ENCODE measurements around the gene ACTR8. TPM values are rescaled to one million over a fixed set of nuclear protein-coding genes. Genes with fewer than 3 reads are reported as not detected.

Gene ACTR8
- total and polyA plus RNA-seq, 2 of the 13 experiments (the other 11 are each of a cell fraction or from before 2014, with no cell fraction given): 15.5 to 29.0 TPM

- TF ChIP-seq, protein P1, sequence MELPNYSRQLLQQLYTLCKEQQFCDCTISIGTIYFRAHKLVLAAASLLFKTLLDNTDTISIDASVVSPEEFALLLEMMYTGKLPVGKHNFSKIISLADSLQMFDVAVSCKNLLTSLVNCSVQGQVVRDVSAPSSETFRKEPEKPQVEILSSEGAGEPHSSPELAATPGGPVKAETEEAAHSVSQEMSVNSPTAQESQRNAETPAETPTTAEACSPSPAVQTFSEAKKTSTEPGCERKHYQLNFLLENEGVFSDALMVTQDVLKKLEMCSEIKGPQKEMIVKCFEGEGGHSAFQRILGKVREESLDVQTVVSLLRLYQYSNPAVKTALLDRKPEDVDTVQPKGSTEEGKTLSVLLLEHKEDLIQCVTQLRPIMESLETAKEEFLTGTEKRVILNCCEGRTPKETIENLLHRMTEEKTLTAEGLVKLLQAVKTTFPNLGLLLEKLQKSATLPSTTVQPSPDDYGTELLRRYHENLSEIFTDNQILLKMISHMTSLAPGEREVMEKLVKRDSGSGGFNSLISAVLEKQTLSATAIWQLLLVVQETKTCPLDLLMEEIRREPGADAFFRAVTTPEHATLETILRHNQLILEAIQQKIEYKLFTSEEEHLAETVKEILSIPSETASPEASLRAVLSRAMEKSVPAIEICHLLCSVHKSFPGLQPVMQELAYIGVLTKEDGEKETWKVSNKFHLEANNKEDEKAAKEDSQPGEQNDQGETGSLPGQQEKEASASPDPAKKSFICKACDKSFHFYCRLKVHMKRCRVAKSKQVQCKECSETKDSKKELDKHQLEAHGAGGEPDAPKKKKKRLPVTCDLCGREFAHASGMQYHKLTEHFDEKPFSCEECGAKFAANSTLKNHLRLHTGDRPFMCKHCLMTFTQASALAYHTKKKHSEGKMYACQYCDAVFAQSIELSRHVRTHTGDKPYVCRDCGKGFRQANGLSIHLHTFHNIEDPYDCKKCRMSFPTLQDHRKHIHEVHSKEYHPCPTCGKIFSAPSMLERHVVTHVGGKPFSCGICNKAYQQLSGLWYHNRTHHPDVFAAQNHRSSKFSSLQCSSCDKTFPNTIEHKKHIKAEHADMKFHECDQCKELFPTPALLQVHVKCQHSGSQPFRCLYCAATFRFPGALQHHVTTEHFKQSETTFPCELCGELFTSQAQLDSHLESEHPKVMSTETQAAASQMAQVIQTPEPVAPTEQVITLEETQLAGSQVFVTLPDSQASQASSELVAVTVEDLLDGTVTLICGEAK (IDR thresholded peaks at IDR 0.05): no peak
- TF ChIP-seq, protein P1 (CRISPR knock-in tag; IDR thresholded peaks at IDR 0.05): no peak
- no peak for TF ChIP-seq CREB1 (IDR thresholded peaks at IDR 0.05)
- TF ChIP-seq CREB1 (CRISPR knock-in tag; IDR thresholded peaks at IDR 0.05): no peak
- no peak for TF ChIP-seq ZNF382 (CRISPR knock-in tag; IDR thresholded peaks at IDR 0.05; ENCODE audit: borderline replicate concordance)
- TF ChIP-seq, protein P2, sequence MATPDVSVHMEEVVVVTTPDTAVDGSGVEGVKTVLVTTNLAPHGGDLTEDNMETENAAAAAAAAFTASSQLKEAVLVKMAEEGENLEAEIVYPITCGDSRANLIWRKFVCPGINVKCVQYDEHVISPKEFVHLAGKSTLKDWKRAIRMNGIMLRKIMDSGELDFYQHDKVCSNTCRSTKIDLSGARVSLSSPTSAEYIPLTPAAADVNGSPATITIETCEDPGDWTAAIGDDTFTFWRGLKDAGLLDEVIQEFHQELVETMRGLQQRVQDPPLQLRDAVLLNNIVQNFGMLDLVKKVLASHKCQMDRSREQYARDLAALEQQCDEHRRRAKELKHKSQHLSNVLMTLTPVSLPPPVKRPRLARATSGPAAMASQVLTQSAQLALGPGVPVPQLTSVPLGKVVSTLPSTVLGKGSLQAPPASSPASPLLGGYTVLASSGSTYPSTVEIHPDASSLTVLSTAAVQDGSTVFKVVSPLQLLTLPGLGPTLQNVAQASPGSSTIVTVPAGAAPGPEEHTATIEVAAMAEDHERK (CRISPR knock-in tag; IDR thresholded peaks at IDR 0.05; ENCODE audit: low read depth): no peak
- no peak for TF ChIP-seq RXRA (CRISPR knock-in tag; IDR thresholded peaks at IDR 0.05)
- no peak for TF ChIP-seq SYNCRIP (IDR thresholded peaks at IDR 0.05; ENCODE audit: insufficient read depth, low read depth, low read length)
- TF ChIP-seq SSRP1 (CRISPR knock-in tag; IDR thresholded peaks at IDR 0.05): no peak
- peak; percentile 75; the same call in 1 of the 2 replicates for TF ChIP-seq ZNF572 (CRISPR knock-in tag; IDR thresholded peaks at IDR 0.05)
- TF ChIP-seq ZKSCAN5 (CRISPR knock-in tag; IDR thresholded peaks at IDR 0.05): no peak
- TF ChIP-seq ISX (CRISPR knock-in tag; conservative IDR thresholded peaks at IDR 0.05): no peak
- no peak for TF ChIP-seq ZNF34 (CRISPR knock-in tag; IDR thresholded peaks at IDR 0.05; ENCODE audit: borderline replicate concordance)
- 0 out of 2 replicates have a peak, but pooled peaks have one; percentile 4 for TF ChIP-seq PPARG (CRISPR knock-in tag; conservative IDR thresholded peaks at IDR 0.05)
- TF ChIP-seq NFIC (IDR thresholded peaks at IDR 0.05; ENCODE audit: low read length): 0 out of 2 replicates have a peak, but pooled peaks have one; percentile 7
- peak; percentile 34; the same call in 1 of the 2 replicates for TF ChIP-seq SIX1 (CRISPR knock-in tag; IDR thresholded peaks at IDR 0.05; ENCODE audit: borderline replicate concordance)
- peak; percentile 50; the same call in 1 of the 2 replicates for TF ChIP-seq SAFB2 (CRISPR knock-in tag; IDR thresholded peaks at IDR 0.05; ENCODE audit: borderline replicate concordance, low read depth)
- TF ChIP-seq NR3C1 (CRISPR knock-in tag; IDR thresholded peaks at IDR 0.05): no peak
- no peak for TF ChIP-seq SMARCE1 (IDR thresholded peaks at IDR 0.05; ENCODE audit: borderline replicate concordance)
- no peak for TF ChIP-seq TEAD3 (CRISPR knock-in tag; optimal IDR thresholded peaks at IDR 0.05; ENCODE audit: borderline replicate concordance)
- no peak for TF ChIP-seq ELF3 (CRISPR knock-in tag; IDR thresholded peaks at IDR 0.05)
- no peak for TF ChIP-seq JARID2 (CRISPR knock-in tag; IDR thresholded peaks at IDR 0.05; ENCODE audit: insufficient replicate concordance)
Observed at GRCh38 chr3:53845103-53845880, 36.7 kb downstream of the ACTR8 start (continued).

Data from HepG2 (cell line).